ENCODE measurements around the gene C19orf33. TPM values are rescaled to one million over a fixed set of nuclear protein-coding genes. Genes with fewer than 3 reads are reported as not detected.
A peak's percentile ranks its signal among the peaks of the same experiment; 100 is the strongest.

The C19orf33 gene
- total RNA-seq, 6 experiments from 2014 or later: not detected

DNA sequence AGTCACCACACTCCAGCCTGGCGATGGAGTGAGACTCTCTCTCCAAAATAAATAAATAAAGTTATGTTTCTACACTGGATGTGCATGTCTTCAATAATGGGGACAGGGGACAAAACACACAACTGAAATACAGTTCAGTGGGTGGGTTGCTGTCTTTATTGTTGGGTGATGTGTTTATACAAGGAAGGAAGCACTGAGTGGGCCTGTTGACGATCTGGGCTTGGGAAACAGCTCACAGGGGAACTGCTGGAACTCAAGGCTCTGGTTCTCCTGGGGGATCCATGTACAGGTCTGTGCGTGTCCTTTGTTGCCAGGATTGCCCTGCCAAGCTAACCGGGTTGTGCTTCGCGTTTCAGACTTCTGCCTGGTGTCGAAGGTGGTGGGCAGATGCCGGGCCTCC is 20.8 kb upstream of the C19orf33 start:
- no peaks in the 10 kb centered on the region for H3K36me3 Mint-ChIP-seq (ENCODE audit: low read depth)
- peaks cover 20% of the 10 kb centered on the region for H3K4me1 Mint-ChIP-seq (ENCODE audit: low read depth)
- H3K27me3 Mint-ChIP-seq (ENCODE audit: insufficient read depth): no peaks in the 10 kb centered on the region
- H3K27ac Mint-ChIP-seq: no peak overlapping the region
- TF ChIP-seq, protein P1, sequence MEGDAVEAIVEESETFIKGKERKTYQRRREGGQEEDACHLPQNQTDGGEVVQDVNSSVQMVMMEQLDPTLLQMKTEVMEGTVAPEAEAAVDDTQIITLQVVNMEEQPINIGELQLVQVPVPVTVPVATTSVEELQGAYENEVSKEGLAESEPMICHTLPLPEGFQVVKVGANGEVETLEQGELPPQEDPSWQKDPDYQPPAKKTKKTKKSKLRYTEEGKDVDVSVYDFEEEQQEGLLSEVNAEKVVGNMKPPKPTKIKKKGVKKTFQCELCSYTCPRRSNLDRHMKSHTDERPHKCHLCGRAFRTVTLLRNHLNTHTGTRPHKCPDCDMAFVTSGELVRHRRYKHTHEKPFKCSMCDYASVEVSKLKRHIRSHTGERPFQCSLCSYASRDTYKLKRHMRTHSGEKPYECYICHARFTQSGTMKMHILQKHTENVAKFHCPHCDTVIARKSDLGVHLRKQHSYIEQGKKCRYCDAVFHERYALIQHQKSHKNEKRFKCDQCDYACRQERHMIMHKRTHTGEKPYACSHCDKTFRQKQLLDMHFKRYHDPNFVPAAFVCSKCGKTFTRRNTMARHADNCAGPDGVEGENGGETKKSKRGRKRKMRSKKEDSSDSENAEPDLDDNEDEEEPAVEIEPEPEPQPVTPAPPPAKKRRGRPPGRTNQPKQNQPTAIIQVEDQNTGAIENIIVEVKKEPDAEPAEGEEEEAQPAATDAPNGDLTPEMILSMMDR (IDR thresholded peaks at IDR 0.05): no peak
- no peaks in the 10 kb centered on the region for H3K9me3 Mint-ChIP-seq
- H3K4me3 Mint-ChIP-seq: no peak overlapping the region
- no peak for DNase-seq

GRCh38 chr19:38284422-38284821 is 19.6 kb upstream of the C19orf33 start:
- TF ChIP-seq, protein P1 (IDR thresholded peaks at IDR 0.05): no peak
- no peaks in the 10 kb centered on the region for H3K36me3 Mint-ChIP-seq (ENCODE audit: low read depth)
- H3K4me1 Mint-ChIP-seq (ENCODE audit: low read depth): peaks cover 14% of the 10 kb centered on the region
- no peak overlapping the region for H3K27ac Mint-ChIP-seq
- peaks cover 2% of the 10 kb centered on the region; the same call in 1 of the 2 replicates for H3K27me3 Mint-ChIP-seq (ENCODE audit: insufficient read depth)
- H3K9me3 Mint-ChIP-seq: no peaks in the 10 kb centered on the region
- no peak for DNase-seq
- no peak overlapping the region for H3K4me3 Mint-ChIP-seq

- TF ChIP-seq, protein P1 (IDR thresholded peaks at IDR 0.05): no peak
- DNase-seq: peak; percentile 72
- H3K9me3 Mint-ChIP-seq: no peaks in the 10 kb centered on the region
- no peak overlapping the region for H3K4me3 Mint-ChIP-seq
- H3K27me3 Mint-ChIP-seq (ENCODE audit: insufficient read depth): peaks cover 2% of the 10 kb centered on the region; the same call in 1 of the 2 replicates
- peaks cover 21% of the 10 kb centered on the region for H3K4me1 Mint-ChIP-seq (ENCODE audit: low read depth)
- H3K27ac Mint-ChIP-seq: peak overlapping the region; percentile 76
- no peaks in the 10 kb centered on the region for H3K36me3 Mint-ChIP-seq (ENCODE audit: low read depth)
Observed at GRCh38 chr19:38285567-38285966, 18.5 kb upstream of the C19orf33 start.

GRCh38 chr19:38287604-38288003 is 16.4 kb upstream of the C19orf33 start:
- H3K9me3 Mint-ChIP-seq: no peaks in the 10 kb centered on the region
- H3K27me3 Mint-ChIP-seq (ENCODE audit: insufficient read depth): peaks cover 2% of the 10 kb centered on the region; the same call in 1 of the 2 replicates
- H3K27ac Mint-ChIP-seq: no peak overlapping the region
- peaks cover 30% of the 10 kb centered on the region for H3K4me1 Mint-ChIP-seq (ENCODE audit: low read depth)
- TF ChIP-seq, protein P1 (IDR thresholded peaks at IDR 0.05): no peak
- no peak overlapping the region for H3K4me3 Mint-ChIP-seq
- H3K36me3 Mint-ChIP-seq (ENCODE audit: low read depth): no peaks in the 10 kb centered on the region
- DNase-seq: no peak

DNA sequence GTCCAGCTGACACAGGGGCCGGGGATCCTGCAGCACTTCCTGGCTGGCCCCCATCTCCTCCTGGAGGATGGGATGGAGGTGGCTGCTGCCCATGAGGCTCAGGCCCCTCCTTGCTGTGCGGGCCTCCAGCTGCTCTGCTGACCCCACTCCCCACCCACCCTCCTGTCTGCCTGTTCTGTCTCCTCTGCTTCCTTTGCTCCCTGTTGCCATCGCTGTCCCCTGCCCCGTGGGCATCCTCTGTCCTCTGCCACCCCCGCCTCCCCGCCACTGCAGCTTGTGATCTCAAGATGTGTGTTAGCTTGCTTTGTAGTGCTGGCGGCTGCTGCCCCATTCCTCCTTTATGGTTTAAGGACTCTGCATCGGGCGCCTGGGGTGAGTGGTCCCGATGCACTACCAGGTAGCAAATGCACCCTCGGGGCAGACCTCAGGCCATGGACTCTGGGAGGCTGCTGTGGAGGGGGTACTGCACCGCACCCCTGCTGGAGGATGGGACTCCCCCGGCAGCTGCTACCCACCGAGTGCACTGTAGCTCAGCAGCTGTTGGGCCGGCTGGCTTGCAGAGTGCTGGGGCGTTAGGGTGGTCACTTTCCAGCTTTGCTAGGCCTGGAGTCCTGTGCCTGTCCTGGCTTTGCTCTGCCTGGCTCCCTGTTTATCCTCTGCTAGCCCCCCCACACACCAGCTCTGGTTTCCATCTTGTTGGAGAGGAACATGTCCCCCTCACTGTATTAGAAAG is 15.8 kb upstream of the C19orf33 start:
- TF ChIP-seq, protein P1 (IDR thresholded peaks at IDR 0.05): no peak
- H3K4me1 Mint-ChIP-seq (ENCODE audit: low read depth): peaks cover 30% of the 10 kb centered on the region
- H3K36me3 Mint-ChIP-seq (ENCODE audit: low read depth): no peaks in the 10 kb centered on the region
- H3K27ac Mint-ChIP-seq: no peak overlapping the region
- H3K27me3 Mint-ChIP-seq (ENCODE audit: insufficient read depth): peaks cover 2% of the 10 kb centered on the region; the same call in 1 of the 2 replicates
- no peak overlapping the region for H3K4me3 Mint-ChIP-seq
- DNase-seq: no peak
- no peaks in the 10 kb centered on the region for H3K9me3 Mint-ChIP-seq

Measured in HFFc6 (cell line).